HG03558 (cell line): ENCODE results near the gene KIRREL2.
"Not testable (repeated sequence)": the region's sequence is repeated elsewhere in the genome, so short reads cannot be mapped to it uniquely, and the experiment has no call there.

Source experiments
- ATAC-seq: cut with Tn5 transposase; IDR thresholded peaks from one replicate; pipeline ENCODE4 v1.9.1; 2021; ENCODE audit warnings: moderate number of reproducible peaks; ENCODE audit not compliant: unreplicated experiment; ENCODE audit errors: extremely low read depth

The KIRREL2 gene

DNA sequence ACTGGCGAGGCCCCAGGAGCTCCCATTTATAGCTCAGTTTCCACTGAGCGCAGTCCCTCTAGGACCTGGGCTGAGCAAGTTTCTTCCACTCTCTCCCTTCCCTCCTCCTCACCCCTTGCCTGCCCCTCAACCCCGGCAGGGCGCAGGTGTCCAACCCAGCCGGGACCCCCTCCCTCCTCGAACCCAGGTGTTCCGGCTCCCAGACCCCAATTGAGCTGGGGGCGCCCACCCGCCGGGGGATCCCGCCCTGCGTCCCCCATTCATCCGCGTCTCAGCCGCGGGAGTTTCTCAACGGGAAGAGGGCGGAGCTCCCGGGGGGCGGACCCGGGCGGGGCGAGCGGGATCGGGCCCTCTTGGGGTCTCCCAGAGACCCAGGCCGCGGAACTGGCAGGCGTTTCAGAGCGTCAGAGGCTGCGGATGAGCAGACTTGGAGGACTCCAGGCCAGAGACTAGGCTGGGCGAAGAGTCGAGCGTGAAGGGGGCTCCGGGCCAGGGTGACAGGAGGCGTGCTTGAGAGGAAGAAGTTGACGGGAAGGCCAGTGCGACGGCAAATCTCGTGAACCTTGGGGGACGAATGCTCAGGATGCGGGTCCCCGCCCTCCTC is at the start of gene KIRREL2:
Gene KIRREL2, plus strand, starts transcription at position 366 of the 604 bp plus-strand sequence. Its CDS starts 209 bp downstream, at position 575.
- no peak for ATAC-seq

GRCh38 chr19:35807633-35808032 is 49.1 kb upstream of the KIRREL2 start:
- no peak for ATAC-seq

GRCh38 chr19:35811317-35812219 is 45.1 kb upstream of the KIRREL2 start:
- ATAC-seq, result no peak

- ATAC-seq, result no peak
Measured at GRCh38 chr19:35812220-35813042, 44.3 kb upstream of the KIRREL2 start, which contains the start of gene PRODH2. Gene PRODH2, minus strand, starts transcription at chr19:35812845. Its CDS starts 40 bp downstream, at chr19:35812805.

DNA sequence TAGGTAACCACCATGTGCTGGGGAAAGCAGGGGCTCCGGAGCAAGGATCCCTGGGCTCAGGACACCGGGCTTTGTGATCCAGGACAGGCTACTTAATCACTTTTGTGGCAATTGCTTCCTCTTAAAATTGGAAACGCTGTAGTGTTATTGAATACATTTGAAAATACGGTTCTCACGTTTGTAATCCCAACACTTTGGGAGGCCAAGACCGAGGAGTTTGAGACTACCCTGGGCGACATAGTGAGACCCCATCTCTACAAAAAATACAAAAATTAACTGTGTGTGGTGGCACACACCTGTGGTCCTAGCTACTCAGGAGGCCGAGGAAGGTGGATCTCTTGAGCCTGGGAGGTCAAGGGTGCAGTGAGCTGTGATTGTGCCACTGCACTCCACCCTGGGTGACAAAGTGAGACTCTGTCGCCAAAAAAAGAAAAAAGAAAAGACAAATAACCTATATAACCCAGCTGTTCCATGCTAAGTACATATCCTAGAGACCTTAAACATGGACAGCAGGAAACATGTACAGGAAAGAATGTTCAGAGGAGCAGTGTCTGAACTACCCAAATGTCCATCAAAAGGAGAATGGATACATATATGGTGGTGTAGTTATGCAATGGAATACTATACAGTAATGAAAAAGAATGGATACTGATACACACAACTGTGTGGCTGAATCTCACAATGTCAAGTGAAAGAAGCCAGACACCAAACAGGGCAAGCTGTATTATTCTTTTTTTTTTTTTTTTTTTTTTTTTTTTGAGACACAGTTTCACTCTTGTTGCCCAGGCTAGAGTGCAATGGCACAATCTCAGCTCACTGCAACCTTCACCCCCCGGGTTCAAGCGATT is 43.4 kb upstream of the KIRREL2 start:
- ATAC-seq, result no peak

DNA sequence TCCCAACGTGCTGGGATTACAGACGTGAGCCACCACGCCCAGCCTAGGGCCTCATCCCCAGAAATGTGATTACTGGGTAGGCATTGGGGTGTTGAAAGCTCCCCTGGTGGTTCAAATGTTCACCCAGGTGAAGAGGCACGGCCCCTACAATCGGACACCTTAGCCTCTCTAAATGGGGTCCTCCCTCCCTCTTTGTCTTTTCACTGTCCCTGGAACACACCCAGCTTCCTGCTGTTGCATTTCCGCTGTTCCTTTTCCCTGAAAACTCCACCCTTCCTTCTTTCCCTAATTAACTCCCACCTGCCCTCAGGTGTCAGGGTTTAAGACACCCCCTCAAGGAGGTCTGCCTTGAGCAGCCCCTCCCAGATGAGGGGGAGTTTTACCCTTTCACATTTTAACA is 40.4 kb upstream of the KIRREL2 start:
- ATAC-seq, result no peak

GRCh38 chr19:35816846-35817245 is 39.9 kb upstream of the KIRREL2 start:
- no peak for ATAC-seq

DNA sequence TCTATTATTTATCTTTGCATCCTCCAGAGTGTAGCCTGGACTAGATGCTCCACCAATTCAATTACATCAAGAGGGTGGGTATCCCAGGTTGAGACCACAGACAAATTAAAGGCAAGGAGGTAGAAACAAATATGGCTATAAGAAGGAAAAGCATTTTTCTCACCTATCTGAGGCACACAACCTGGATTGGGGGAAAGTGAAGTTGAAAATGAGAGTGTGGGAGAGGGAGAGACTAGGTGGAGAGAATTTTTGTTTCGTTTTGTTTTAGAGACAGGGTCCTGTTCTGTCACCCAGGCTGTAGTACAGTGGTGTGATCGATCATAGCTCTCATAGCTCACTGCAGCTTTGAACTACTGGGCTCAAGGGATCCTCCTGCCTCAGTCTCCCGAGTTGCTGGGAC is 38.3 kb upstream of the KIRREL2 start:
- ATAC-seq, result no peak

GRCh38 chr19:35822579-35822978 is 34.1 kb upstream of the KIRREL2 start:
- no peak for ATAC-seq

DNA sequence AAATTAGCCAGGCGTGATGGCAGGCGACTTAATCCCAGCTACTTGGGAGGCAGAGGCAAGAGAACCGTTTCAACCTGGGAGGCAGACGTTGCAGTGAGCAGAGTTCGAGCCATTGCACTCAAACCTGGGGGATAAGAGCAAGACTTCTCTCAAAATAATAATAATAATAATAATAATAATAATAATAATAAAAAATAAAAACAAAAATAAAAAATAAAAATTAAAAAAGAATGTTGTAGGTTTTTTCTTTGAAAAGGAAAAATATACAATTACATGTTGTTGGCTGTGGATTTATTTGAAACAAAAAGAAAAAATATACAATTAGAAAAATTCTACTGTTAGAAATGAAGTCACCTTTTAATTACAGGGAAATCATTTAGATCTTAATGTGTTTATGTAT is 32.6 kb upstream of the KIRREL2 start:
- no peak for ATAC-seq

DNA sequence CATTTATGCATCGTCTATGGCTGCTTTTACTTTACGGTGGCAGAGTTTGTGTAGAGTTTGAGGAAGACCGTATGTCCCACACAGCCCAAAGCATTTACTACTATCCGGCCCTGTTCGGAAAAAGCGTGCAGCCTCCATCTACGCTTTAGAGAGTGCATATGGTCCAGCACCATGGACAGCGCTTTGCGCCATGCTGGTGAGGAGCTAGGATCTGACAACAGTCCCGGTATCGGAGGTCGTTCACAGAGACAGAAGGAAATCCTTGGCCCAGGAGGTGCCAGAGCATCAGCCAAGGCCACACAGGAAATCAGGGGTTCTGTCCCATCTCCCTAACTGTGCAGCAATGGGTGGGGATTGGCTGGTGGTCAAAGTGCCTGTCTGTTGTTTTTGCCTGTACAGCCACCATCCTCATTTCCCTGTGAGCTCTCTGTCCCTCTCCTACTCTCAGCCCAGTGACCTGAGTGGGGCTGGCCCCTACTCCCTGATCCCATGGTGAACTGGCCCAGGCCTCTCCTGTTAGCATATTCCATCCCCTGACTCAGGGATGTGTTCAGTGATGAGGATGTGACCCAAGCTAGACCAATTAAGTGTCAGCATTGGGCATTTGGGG is 27.9 kb upstream of the KIRREL2 start:
- ATAC-seq, result no peak

- no peak for ATAC-seq
Measured at GRCh38 chr19:35830986-35831385, 25.7 kb upstream of the KIRREL2 start.

DNA sequence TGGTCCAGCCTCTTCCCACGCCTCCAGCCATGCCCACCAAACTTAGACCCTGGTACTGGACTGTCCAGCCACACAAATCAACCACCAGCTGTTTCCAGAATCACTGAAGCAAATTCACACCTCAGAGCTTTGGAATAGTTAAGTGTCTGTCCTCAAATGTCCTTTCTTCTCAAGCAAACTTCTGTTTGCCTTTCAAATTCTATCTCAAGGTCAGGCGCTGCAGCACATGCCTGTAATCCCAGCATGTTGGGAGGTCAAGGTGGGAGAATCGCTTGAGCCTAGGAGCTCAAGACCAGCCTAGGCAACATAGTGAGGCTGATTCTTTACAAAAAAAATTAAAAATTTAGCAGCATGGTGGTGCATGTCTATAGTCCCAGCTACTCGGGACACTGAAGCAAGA is 24.7 kb upstream of the KIRREL2 start:
- ATAC-seq, result no peak

DNA sequence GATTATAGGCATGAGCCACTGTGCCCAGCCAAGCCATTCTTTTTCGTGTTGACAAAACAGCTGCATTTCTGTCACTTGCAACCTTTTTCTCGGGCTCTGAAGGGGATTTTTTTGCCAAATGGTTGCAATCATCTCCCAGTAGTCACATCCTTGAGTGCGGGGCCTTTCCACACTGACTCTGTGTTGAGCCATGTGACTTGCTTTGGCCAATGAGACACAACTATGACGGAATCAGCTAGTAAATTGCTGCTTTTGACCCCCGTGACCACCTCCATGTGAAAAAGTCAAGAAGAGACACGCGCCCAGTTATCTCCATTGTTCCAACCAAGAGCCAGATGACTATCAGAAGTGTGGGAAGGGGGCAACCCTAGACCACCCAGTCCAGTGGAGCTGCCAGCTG is 22.7 kb upstream of the KIRREL2 start:
- no peak for ATAC-seq

DNA sequence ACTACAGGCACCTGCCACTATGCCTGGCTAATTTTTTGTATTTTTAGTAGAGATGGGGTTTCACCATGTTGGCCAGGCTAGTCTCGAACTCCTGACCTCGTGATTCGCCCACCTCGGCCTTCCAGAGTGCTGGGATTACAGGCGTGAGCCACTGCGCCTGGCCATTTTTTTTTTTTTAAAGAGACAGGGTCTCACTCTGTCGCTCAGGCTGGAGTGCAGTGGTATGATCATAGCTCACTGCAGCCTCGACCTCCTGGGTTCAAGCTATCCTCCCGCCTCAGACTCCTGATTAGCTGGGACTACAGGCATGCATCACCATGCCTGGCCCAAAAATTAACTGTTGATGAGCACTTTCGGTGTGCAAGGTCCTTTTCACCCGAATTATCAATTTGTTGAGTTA is 20.6 kb upstream of the KIRREL2 start:
- ATAC-seq, result not testable (repeated sequence)

GRCh38 chr19:35841961-35842595 is 14.6 kb upstream of the KIRREL2 start:
- no peak for ATAC-seq

GRCh38 chr19:35842666-35843272 is 13.9 kb upstream of the KIRREL2 start:
- ATAC-seq, result no peak

DNA sequence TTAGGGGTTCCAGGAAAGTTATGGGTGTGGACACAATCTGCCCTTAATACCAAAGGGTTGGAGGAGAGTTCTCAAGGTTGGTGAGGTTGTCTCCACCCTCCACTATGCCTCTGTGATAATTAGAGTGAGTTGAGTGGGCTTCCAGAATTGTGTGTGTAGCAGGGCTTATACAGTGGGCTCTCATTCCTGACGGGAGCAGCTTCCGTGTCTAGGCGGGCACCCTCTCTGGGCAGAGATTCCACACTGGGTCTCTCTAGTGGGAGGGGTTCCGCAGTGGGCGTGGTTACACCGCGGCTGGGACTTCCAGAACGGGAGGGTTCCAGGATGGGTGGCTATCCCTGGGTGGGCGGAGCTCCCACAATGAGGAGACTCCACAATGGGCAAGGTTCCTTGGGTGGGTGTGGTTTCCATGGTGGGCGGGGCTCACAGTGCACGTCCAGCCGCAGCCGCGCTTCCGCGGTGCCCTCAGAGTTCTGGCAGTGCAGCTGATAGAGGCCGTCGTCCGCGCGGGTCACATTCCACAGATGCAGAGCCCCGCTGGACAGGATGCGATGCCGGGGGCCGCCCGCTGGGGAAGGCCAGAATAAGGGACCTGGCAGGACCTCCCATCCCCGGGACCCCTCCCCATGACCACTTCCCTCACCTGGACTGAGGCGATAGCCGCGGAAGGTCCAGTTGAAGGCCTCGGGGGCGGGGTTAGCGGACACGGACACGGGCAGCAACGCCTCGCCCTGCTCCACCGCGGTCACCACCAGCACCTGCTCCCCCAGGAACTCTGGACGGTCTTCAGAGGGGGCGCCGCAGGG is 12.8 kb upstream of the KIRREL2 start:
- no peak for ATAC-seq
